Activated CD8-positive, alpha-beta memory T cell treated with anti-CD3 and anti-CD28 coated beads, Interleukin-2, amount 50 U/mL, for 48 hours (primary cell): Measurements from ENCODE around the gene PRPF18.

Source experiments
- DNase-seq: peaks from one replicate; pipeline ENCODE4 v3.0.0-alpha.2; 2020

PRPF18 gene

DNA sequence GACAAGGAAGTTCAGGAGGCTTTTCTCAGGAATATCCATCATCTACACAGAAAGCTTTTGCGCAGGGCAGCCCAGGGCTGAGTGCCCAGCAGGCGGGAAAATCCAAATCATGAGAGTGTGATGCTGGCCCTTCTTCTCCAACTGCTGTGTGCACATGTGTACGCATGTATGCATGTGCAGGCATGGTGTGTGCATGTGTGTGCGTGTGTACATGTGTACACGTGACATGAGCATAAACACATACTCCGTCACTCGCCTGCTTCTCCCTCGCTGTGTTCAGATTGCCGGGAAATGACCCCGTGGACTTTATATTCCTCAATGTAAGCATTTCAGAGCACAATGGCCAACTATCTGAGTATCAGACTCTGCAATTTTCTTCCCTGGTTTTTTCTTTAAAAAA is 85.1 kb downstream of the PRPF18 start:
- no peak for DNase-seq

DNA sequence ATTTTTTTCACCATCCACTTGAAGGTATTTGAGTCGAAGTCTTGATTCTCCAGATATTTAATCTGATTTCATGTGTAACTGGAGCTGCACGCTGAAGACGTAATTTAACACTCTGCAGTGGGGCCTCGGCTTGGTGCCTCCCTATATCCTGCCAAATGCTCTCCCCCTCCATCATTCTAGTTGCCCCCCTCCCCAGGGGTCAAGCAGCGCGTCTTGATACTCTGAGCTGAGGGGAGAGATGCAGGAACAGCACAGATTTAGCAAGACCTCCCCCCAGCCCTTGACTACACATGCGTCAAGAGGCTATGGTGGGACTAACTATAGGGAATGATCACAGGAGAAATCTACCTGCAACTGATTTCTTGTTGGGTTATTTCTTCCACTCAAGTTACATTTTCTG is 85.8 kb downstream of the PRPF18 start:
- DNase-seq: no peak

DNA sequence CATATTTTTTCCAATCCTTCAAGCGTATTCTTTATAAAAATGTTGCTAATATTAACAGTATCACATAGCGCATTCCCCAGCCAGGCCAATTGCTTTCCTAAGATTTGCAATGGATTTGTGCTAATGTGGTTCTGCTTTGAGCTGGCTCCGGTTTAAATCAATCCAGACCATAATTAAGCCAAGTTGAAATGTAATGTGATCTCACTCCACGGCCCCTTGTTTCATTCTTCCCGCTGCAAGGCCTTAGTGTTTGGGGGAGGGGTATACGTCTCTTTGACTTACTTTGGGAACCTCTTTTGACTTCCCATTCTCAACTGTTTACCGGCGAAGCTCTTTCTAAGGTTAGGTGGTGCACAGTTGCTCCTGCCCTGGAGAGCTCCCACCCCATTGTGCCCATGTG is 86.4 kb downstream of the PRPF18 start:
- DNase-seq: no peak

DNA sequence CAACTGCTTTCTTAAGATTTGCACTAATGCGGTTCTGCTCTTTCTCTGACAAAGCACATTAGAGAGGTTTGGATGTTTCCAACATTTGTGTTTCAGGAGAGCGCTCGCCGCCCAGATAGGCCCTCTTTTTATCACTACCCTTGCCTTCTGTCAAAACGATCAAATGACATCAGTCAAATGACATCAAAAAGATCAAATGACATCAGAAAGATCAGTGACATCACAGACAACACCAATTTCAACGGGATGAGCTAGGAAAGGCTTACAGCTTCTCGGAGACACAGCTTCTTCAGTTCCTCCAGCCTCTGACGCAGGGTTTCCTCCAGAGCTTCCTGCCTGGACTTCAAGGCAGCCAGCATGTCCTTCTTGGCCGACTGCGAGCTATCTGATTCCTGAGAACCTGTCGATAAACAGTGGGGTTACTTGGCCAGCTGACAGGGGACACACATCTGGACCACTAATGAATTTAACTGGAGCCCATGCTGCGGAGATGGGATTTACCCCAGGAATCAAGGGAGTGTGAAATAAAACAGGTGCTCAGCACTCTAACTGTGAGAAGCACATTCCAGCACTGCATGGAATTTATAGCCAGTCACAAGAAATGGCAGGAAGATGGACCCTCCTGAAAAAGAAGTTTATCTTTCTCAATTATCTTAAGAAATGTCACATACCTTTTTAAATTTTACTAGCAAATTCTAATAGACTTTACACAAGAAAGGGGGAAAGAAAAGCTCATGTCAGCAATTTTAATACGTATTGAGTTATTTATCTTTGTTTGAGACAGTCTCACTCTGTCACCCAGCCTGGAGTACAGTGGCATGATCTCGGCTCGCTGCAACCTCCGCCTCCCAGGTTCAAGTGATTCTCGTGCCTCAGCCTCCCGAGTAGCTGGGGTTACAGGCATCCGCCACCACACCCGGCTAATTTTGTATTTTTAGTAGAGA is 88.2 kb downstream of the PRPF18 start:
- DNase-seq: no peak

GRCh38 chr10:13678101-13678843 is 91.5 kb downstream of the PRPF18 start:
- DNase-seq: no peak
